B cell (primary cell): Measurements from ENCODE around the gene UBN1. TPM values are rescaled to one million over a fixed set of nuclear protein-coding genes. Genes with fewer than 3 reads are reported as not detected.

Experiments
- ATAC-seq: fragments of 200-7000 bp; cut with Tn5 transposase; one replicate; pipeline ENCODE4 v1.10.0; 2021; ENCODE audit warnings: low read depth, mild to moderate bottlenecking, moderate number of reproducible peaks, moderate library complexity
- CTCF ChIA-PET: fragments of 350-600 bp; sonication (Branson Sonifier 250); formaldehyde crosslinking; loops from one replicate; lab custom pipeline; 2021; ENCODE audit warnings: antibody characterized with exemption, inconsistent platforms; lab: Charles Lee
- POLR2A ChIA-PET: fragments of 350-600 bp; sonication (Branson Sonifier 250); formaldehyde crosslinking; loops from one replicate; lab custom pipeline; 2021; ENCODE audit warnings: antibody characterized with exemption; lab: Charles Lee
- DNase-seq: peaks from one replicate; pipeline ENCODE4 v3.0.0; 2013
- H2AFZ ChIP-seq: 2 replicates; pipeline ENCODE4 v1.6.1; 2012; ENCODE audit warnings: mild to moderate bottlenecking, low read depth, low read length; ENCODE audit not compliant: insufficient read depth, poor library complexity, severe bottlenecking
- H3K27ac ChIP-seq, 2 donors: 1 replicate in 1 of 2; 2 replicates in 1 of 2; pipeline ENCODE4 v1.5.1; 2012 to 2013; ENCODE audit warnings: low read length in 2 of 2, mild to moderate bottlenecking in 2 of 2, moderate library complexity in 1 of 2
- H3K27me3 ChIP-seq, 4 experiments: fragments of 200-600 bp in 1 of 4; sonication (generic) in 1 of 4; replicated peaks in 1 of 4; 1 replicate in 2 of 4; 2 replicates in 2 of 4; pipeline versions ENCODE4 v1.6.1 to v1.7.0; 2013 to 2016; ENCODE audit warnings: low read length in 3 of 4, mild to moderate bottlenecking in 2 of 4, mixed read lengths in 1 of 4, moderate library complexity in 1 of 4; ENCODE audit not compliant: insufficient read depth in 4 of 4, control insufficient read depth in 3 of 4; ENCODE audit errors: control extremely low read depth in 1 of 4
- H3K36me3 ChIP-seq, 2 experiments: replicated peaks in 1 of 2; 1 replicate in 1 of 2; 2 replicates in 1 of 2; pipeline versions ENCODE4 v1.6.1 to v1.7.1; 2013; ENCODE audit warnings: low read length in 1 of 2; ENCODE audit not compliant: insufficient read depth in 2 of 2, control insufficient read depth in 1 of 2; ENCODE audit errors: control extremely low read depth in 1 of 2, extremely low read depth in 1 of 2
- H3K4me1 ChIP-seq, 2 donors: fragments of 200-600 bp in 1 of 2; sonication (generic) in 1 of 2; 1 replicate in 1 of 2; 2 replicates in 1 of 2; pipeline versions ENCODE4 v1.5.1 to v1.6.1; 2013 to 2017; ENCODE audit warnings: low read length in 2 of 2; ENCODE audit not compliant: control insufficient read depth in 2 of 2, insufficient read depth in 2 of 2
- H3K4me2 ChIP-seq: replicated peaks from 2 replicates; pipeline ENCODE3; 2012; ENCODE audit warnings: mild to moderate bottlenecking, low read depth, low read length; ENCODE audit not compliant: poor library complexity, severe bottlenecking
- H3K4me3 ChIP-seq, 5 experiments: fragments of 200-600 bp in 1 of 5; sonication (generic) in 1 of 5; 1 replicate in 3 of 5; 2 replicates in 2 of 5; pipeline versions ENCODE4 v1.5.1 to v1.7.0; 2011 to 2016; ENCODE audit warnings: low read length in 4 of 5, mild to moderate bottlenecking in 4 of 5, low read depth in 2 of 5, control low read depth in 1 of 5, moderate library complexity in 1 of 5; ENCODE audit not compliant: insufficient read depth in 1 of 5; ENCODE audit errors: control extremely low read depth in 1 of 5, extremely low read depth in 1 of 5
- H3K79me2 ChIP-seq: fragments of 200-600 bp; sonication (generic); one replicate; pipeline ENCODE4 v1.6.0; 2016; ENCODE audit warnings: low read length; ENCODE audit not compliant: control insufficient read depth, insufficient read depth
- H3K9ac ChIP-seq: fragments of 200-600 bp; sonication (generic); 2 replicates; pipeline ENCODE4 v1.6.1; 2017; ENCODE audit warnings: mild to moderate bottlenecking, low read length, moderate library complexity
- H3K9me3 ChIP-seq, 3 donors: one replicate each; pipeline versions ENCODE4 v1.6.1 to v1.7.1; 2013; ENCODE audit warnings: low read length in 2 of 3; ENCODE audit not compliant: control insufficient read depth in 2 of 3, insufficient read depth in 1 of 3; ENCODE audit errors: control extremely low read depth in 1 of 3
- H4K20me1 ChIP-seq: 2 replicates; pipeline ENCODE4 v1.6.0; 2012; ENCODE audit warnings: mild to moderate bottlenecking, low read length; ENCODE audit not compliant: insufficient read depth, control insufficient read depth, poor library complexity, severe bottlenecking
- H3K27ac Mint-ChIP-seq: one replicate; pipeline ENCODE4 v1.8.0; 2021; ENCODE audit warnings: mixed read lengths
- H3K27me3 Mint-ChIP-seq: one replicate; pipeline ENCODE4 v1.8.0; 2021; ENCODE audit warnings: mixed read lengths
- H3K4me1 Mint-ChIP-seq: one replicate; pipeline ENCODE4 v1.8.0; 2021; ENCODE audit warnings: mixed read lengths
- H3K4me3 Mint-ChIP-seq: one replicate; pipeline ENCODE4 v1.8.0; 2021; ENCODE audit warnings: mixed read lengths
- H3K9me3 Mint-ChIP-seq: one replicate; pipeline ENCODE4 v1.8.0; 2022; ENCODE audit warnings: mixed read lengths; ENCODE audit not compliant: insufficient read depth
- EZH2 ChIP-seq: IDR thresholded peaks from 2 replicates; pipeline ENCODE4 v1.6.1; 2012; ENCODE audit warnings: borderline replicate concordance, low read depth, mild to moderate bottlenecking, moderate library complexity, low read length; ENCODE audit not compliant: insufficient read depth, poor library complexity, severe bottlenecking
- WGBS: methylation state at CpG from one replicate; pipeline ENCODE4 v1.1.5; 2013; ENCODE audit warnings: missing lambda C conversion rate; ENCODE audit not compliant: insufficient coverage; 5-methylcytosine and 5-hydroxymethylcytosine counted together
- intact Hi-C: fragments of 100-400 bp; cut with micrococcal nuclease; formaldehyde crosslinking; loops from one replicate; pipeline ENCODE4 v1.10.0; 2022
- polyA plus RNA-seq: library from polyadenylated mRNA; depleted of rRNA; stranded (reverse); fragments of >200 nt; gene quantifications from 2 replicates; pipeline ENCODE4 v1.2.3, GENCODE V29; 2012
- total RNA-seq, 2 donors: library from RNA; stranded (reverse); fragments of 120-200 nt in 1 of 2; gene quantifications; 1 replicate in 1 of 2; 2 replicates in 1 of 2; pipeline versions ENCODE4 v1.2.3 to v1.2.4, GENCODE V29; 2013 to 2022
- TF ChIP-seq, protein P1 (sequence below): fragments of 200-600 bp; IDR thresholded peaks from one replicate; pipeline ENCODE4 v1.8.0; 2022; ENCODE audit warnings: antibody characterized with exemption, mild to moderate bottlenecking

UBN1 gene
- total and polyA plus RNA-seq, 2 donors (not counting 1 experiment from before 2014, with no cell fraction given) = 16.6 to 38.1 TPM

DNA sequence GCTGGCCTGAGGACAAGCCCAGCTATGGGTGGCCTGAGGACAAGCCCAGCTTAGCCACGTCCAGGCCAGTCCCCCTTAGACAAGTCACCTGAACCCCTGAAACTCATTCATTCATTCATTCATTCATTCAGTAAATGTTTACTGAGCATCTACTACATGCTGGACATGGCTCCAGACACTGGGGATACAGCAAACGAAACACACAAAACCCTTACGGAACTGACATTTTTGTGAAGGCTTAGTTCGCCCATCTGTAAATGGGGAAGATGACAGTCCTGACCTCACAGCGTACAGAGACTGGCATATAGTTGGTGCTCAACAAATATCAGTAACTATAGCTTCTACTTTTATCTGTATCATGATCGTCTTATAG lies 52.2 kb downstream of the UBN1 start:
- Mint-ChIP-seq H3K27ac (no peak overlapping the region), H3K9me3 (peaks cover 3% of the 10 kb centered on the region), H3K4me1 (no peaks in the 10 kb centered on the region), H3K4me3 (no peak overlapping the region), H3K27me3 (peaks cover 27% of the 10 kb centered on the region)
- Histone ChIP-seq H3K79me2 (no peaks in the 10 kb centered on the region), H3K9me3 (peaks cover 0 to 13% (median 4%) of the 10 kb centered on the region in 3 donors), H3K4me2 (no peak overlapping the region), H3K4me1 (no peaks in the 10 kb centered on the region), H3K27ac (no peak overlapping the region), H4K20me1 (no peaks in the 10 kb centered on the region), H3K4me3 (no peak overlapping the region), H3K36me3 (no peaks in the 10 kb centered on the region), H2AFZ (no peak overlapping the region), H3K27me3 (peaks cover 0 to 3% (median 0%) of the 10 kb centered on the region in 4 experiments), H3K9ac (no peak overlapping the region)
- ATAC-seq = no peak
- CTCF ChIA-PET = no interaction called here
- 55% methylated on average over 2 of the region's 6 CpGs for WGBS
- POLR2A ChIA-PET = no interaction called here
- TF ChIP-seq, protein P1, sequence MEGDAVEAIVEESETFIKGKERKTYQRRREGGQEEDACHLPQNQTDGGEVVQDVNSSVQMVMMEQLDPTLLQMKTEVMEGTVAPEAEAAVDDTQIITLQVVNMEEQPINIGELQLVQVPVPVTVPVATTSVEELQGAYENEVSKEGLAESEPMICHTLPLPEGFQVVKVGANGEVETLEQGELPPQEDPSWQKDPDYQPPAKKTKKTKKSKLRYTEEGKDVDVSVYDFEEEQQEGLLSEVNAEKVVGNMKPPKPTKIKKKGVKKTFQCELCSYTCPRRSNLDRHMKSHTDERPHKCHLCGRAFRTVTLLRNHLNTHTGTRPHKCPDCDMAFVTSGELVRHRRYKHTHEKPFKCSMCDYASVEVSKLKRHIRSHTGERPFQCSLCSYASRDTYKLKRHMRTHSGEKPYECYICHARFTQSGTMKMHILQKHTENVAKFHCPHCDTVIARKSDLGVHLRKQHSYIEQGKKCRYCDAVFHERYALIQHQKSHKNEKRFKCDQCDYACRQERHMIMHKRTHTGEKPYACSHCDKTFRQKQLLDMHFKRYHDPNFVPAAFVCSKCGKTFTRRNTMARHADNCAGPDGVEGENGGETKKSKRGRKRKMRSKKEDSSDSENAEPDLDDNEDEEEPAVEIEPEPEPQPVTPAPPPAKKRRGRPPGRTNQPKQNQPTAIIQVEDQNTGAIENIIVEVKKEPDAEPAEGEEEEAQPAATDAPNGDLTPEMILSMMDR = no peak
- no peak for DNase-seq
- intact Hi-C loops = no loop called here

DNA sequence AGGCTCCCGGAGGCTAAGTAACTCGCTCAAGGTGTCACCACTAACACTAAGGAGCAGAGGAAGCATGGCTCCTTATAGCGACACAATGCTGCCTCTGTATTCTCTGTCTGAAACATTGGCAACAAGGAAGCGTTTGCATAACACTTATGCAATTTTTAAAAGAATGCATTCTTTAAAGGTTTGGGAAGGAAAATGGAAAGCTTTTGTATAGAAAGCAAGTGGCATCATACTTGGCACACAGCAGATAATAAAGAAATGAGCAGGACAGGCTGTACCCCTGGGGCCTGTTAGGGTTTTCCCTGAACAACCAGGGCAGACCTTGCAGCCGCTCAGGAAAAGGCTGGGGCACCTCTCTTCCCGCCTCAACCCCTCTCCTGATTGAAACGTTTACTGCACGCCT lies 52.8 kb downstream of the UBN1 start:
- H3K27ac Mint-ChIP-seq = no peak overlapping the region

More for the DNA sequence above, 52.8 kb downstream of the UBN1 start:
- TF ChIP-seq EZH2 = no peak
- TF ChIP-seq, protein P1 = no peak
- no peak overlapping the region for H3K27ac ChIP-seq
- H3K4me3 ChIP-seq = no peak overlapping the region
- no peaks in the 10 kb centered on the region for H4K20me1 ChIP-seq
- POLR2A ChIA-PET = no interaction called here
- no peaks in the 10 kb centered on the region for H3K36me3 ChIP-seq
- CTCF ChIA-PET = no interaction called here
- no peak overlapping the region for H3K4me2 ChIP-seq
- Mint-ChIP-seq H3K27me3 (peaks cover 30% of the 10 kb centered on the region), H3K4me1 (no peaks in the 10 kb centered on the region), H3K4me3 (no peak overlapping the region), H3K9me3 (peaks cover 3% of the 10 kb centered on the region)
- DNase-seq = no peak
- WGBS = 42% methylated on average over 2 of the region's 8 CpGs
- no peaks in the 10 kb centered on the region for H3K79me2 ChIP-seq
- no peak overlapping the region for H2AFZ ChIP-seq
- intact Hi-C loops = no loop called here
- H3K4me1 ChIP-seq = no peaks in the 10 kb centered on the region
- no peak for ATAC-seq
- no peak overlapping the region for H3K9ac ChIP-seq
- H3K27me3 ChIP-seq = peaks cover 0 to 3% (median 0%) of the 10 kb centered on the region in 4 experiments
- H3K9me3 ChIP-seq = peaks cover 0 to 13% (median 4%) of the 10 kb centered on the region in 3 donors
